ENCODE data around the gene GPR146.

Gene GPR146

DNA sequence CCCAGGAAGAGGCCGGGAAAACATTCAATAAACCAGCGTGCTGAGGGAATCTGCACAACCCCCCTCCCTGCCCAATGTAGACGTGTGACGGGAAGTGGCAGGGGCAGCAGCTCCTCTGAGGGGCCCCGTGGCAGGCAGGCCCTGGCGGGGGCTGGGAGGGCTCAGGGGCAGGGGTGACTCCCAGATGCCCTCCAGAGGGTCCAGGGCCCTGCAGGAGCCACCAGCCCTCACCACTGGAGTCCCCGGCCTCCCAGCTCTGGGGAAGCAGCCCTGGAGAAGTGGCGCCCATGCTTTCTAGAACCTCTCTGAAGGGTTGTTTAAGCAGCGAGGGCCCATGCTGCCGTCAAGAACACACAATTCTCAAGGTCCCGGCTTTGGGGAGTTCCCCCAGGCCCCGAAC lies 35.2 kb downstream of the GPR146 start:
- TF ChIP-seq GATA2 (IDR thresholded peaks at IDR 0.05; ENCODE audit: low read depth, low read length) (no peak), GATA3 (IDR thresholded peaks at IDR 0.05; ENCODE audit: low read depth, low read length) (no peak)

DNA sequence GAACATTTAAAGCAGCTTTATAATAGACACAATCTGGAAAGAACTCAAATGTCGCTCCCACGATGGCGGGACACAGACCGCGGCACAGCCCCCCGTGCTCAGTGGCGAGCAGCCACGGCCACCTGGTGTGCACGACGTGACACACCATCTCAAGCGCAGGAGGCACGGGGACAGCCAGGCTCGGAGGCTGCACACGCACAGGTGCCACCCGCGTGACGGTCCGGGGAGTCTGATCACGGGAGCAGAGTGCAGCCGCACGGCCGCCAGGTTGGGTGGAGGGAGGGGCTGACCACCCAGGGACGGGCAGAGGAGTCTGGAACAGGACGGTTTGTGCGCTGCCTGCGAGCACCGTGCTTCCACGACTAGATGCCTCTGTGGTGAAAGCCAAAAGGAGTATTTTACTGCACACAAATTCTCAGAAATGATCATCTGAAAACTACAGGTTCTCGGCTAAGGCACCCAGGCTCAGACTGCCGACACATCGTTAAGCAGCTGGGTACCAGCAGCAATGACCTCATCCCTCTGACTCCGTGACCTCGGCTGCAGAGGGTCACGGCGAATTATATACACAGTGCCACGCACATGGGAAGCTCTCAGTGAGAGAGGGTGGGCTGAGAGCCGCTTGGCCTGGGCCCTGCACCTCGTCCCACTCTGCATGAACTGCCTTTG lies 36.0 kb downstream of the GPR146 start:
- no peak for TF ChIP-seq GATA3 (IDR thresholded peaks at IDR 0.05; ENCODE audit: low read depth, low read length)
- no peak for TF ChIP-seq GATA2 (IDR thresholded peaks at IDR 0.05; ENCODE audit: low read depth, low read length)

- no peak for TF ChIP-seq GATA3 (IDR thresholded peaks at IDR 0.05; ENCODE audit: low read depth, low read length)
- TF ChIP-seq GATA2 (IDR thresholded peaks at IDR 0.05; ENCODE audit: low read depth, low read length), result no peak
Measured at GRCh38 chr7:1080921-1081255, 36.5 kb downstream of the GPR146 start.

GRCh38 chr7:1081336-1081735 lies 37.0 kb downstream of the GPR146 start:
- TF ChIP-seq GATA2 (IDR thresholded peaks at IDR 0.05; ENCODE audit: low read depth, low read length), result no peak
- TF ChIP-seq GATA3 (IDR thresholded peaks at IDR 0.05; ENCODE audit: low read depth, low read length), result no peak

GRCh38 chr7:1081931-1082401 lies 37.6 kb downstream of the GPR146 start:
- no peak for TF ChIP-seq GATA3 (IDR thresholded peaks at IDR 0.05; ENCODE audit: low read depth, low read length)
- no peak for TF ChIP-seq GATA2 (IDR thresholded peaks at IDR 0.05; ENCODE audit: low read depth, low read length)

DNA sequence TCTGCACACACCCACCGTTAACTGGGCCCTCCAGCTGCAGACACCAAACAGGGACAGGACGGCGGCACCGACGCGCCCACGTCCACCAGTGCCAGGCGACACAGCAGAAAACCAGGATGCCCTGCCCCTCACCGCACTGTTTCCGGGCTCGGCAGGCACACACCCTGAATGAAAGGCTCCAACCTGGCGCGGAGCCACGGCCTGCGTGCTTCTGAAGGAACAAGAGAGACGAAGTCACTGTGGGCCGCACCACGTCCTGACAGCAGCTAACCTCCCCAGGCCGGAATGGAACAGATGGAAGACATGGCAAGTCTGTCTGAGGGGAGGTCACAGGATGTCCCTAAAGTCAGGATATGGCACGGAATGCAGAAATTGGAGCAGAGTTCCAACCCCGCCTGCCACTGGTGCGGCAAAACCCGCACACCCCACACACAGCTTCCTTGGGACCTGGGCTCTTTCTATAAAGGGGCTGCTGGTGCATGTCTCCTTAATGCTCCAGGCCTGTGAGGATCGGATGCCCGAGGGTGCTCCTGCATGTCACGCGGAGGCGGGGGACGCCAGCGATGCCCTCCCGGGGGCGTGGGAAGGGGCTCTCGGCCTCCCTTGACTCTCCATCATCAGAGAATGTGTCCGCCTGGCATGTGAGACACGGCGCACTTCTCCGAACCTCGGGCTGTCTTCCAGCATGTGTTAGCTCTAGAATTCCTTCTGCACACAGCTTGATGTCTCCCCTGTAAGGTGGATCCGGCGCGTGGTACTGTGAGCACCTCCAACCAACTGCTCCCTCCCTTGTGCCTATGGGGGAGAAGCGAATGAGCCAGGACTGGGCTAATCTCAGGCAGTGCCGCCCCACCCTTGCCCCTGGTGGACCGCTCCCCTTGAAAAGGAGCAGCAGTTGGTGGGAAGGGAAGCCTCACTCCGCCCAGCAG lies 39.6 kb downstream of the GPR146 start:
- TF ChIP-seq GATA3 (IDR thresholded peaks at IDR 0.05; ENCODE audit: low read depth, low read length) (no peak), GATA2 (IDR thresholded peaks at IDR 0.05; ENCODE audit: low read depth, low read length) (no peak)

DNA sequence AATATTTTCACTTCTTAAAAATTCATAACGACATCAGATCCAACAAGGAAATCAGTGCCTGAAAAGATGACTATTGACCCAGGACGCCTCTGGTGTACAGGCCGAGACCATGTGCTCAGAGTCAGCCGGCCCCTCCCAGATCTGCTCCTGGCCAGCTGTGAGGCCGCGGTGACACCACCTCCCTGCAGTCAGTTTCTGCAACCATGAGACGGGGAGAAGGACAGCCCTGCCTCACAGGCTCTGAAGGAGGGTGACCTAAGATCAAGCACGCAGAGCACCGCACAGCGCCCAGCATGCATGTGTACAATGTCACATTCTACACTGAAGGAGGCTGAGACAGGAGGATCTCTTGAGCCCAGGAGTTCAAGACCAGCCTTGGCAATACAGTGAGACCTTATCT lies 40.9 kb downstream of the GPR146 start:
- TF ChIP-seq GATA2 (IDR thresholded peaks at IDR 0.05; ENCODE audit: low read depth, low read length), result no peak
- TF ChIP-seq GATA3 (IDR thresholded peaks at IDR 0.05; ENCODE audit: low read depth, low read length), result no peak

- TF ChIP-seq GATA3 (IDR thresholded peaks at IDR 0.05; ENCODE audit: low read depth, low read length) (no peak), GATA2 (IDR thresholded peaks at IDR 0.05; ENCODE audit: low read depth, low read length) (no peak)
Measured at GRCh38 chr7:1085910-1086421, 41.6 kb downstream of the GPR146 start.

DNA sequence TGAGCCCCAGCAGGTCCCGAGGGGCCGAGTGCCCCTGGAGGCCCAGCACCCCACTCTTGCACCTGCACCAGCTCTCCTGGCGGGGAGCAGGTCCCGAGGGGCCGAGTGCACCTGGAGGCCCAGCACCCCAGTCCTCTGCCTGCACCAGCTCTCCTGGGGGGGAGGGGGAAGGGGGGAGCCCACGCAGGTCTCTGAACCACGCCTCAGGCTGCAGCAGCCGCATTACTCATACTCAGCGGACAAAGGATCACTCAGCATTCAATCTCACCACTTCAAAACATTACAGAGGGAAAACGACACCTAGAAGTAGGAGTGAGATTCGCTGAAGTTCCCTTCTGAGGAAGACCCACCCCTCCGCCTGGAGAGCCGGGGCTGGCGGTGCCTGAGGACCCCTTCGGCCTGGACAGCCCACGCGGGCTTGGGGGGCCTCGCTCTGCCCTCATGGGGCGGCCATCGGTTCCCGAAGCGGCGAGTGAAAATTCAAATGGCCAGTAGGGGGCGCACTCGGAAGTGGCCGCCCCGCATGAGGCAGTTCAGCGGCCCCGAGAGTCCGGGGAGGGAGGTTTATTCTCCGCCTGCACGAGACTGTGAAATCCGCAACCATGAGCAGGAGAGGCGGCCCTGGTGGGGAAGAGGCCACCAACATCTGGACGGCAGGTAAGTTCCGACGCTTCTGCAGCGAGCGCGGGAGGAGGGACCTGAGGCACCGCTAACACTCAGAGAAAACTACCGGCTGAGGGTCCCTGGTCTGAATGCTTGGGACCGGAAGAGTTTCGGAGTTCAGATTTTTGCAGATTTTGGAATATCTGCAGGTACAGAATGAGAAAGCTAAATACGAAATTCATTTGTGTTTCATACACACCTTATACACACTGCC lies 42.5 kb downstream of the GPR146 start:
- TF ChIP-seq GATA2 (IDR thresholded peaks at IDR 0.05; ENCODE audit: low read depth, low read length) (no peak), GATA3 (IDR thresholded peaks at IDR 0.05; ENCODE audit: low read depth, low read length) (no peak)

- TF ChIP-seq GATA3 (IDR thresholded peaks at IDR 0.05; ENCODE audit: low read depth, low read length) (no peak), GATA2 (IDR thresholded peaks at IDR 0.05; ENCODE audit: low read depth, low read length) (no peak)
Measured at GRCh38 chr7:1087465-1087814, 43.1 kb downstream of the GPR146 start.

DNA sequence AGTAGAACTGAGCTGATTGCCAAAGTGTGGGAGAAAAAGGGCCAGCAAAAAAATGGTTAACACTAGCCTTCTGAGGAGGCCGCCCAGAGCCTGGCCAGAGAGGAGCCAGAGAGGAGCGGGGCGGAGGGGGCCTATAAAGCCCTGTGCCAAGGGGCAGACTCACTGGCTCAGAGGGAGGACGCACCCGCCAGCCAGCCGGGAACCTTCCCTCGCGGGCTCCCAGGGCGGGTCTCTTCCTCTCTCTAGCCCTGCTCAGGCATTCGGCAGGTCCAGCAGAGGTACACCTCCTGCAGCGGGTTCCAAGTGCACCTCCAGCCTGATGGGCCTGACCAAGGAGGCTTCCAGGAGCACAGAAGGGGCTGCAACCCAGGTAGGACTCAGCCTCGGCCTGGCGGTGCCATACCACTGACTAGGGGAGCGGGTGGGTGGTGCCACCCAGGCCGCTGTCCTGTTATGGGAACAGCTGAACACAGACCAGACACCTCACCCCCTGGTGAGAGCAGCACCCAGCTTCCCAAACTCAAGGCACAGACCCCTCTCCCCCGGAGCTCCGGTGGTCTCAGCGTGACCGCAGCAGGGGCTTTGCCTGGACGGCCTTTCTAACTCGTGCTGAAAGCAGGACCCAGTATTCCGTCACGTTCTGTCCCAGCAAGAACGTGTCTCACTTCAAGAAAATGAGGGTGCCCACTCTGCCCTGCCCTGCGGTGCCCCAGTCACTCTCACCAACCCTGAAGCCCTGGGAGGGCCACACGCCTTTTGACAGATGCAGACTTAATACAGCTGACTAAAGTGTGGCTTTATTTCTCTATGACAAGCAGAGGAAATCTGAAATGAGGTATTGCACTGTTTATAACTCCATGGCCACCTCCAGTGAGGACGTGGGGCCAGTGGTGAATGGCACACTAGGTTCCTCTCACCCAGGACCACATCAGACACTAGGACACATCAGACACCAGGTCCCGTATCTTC lies 43.9 kb downstream of the GPR146 start, which contains the start of gene GPER1:
TSS of gene GPER1 (plus strand) at position 162 of the 969 bp plus-strand sequence. CDS start 3,616 bp downstream, outside the sequence.
- TF ChIP-seq GATA3 (IDR thresholded peaks at IDR 0.05; ENCODE audit: low read depth, low read length) (no peak), GATA2 (IDR thresholded peaks at IDR 0.05; ENCODE audit: low read depth, low read length) (no peak)

DNA sequence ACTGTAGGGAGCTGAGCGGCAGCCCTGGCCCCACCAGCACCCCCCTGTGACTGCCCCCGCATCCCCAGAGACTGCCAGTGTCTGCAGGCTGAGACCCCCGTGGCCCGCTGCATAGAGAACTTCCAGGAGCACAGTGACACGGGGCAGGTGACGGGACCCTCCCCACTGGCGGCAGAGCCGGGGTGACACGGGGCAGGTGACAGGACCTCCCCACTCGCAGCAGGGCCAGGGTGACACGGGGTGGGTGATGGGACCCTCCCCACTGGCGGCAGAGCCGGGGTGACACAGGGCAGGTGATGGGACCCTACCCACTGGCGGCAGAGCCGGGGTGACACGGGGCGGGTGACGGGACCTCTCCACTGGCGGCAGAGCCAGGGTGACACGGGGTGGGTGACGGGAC lies 45.9 kb downstream of the GPR146 start:
- TF ChIP-seq GATA3 (IDR thresholded peaks at IDR 0.05; ENCODE audit: low read depth, low read length) (no peak), GATA2 (IDR thresholded peaks at IDR 0.05; ENCODE audit: low read depth, low read length) (no peak)

Data from SH-SY5Y (cell line).